Psoas muscle (tissue), 8 donors: ENCODE results near the gene GATB. TPM values are rescaled to one million over a fixed set of nuclear protein-coding genes. Genes with fewer than 3 reads are reported as not detected.
A peak's percentile ranks its signal among the peaks of the same experiment; 100 is the strongest.

Experiments
- ATAC-seq, 4 donors: fragments of 200-7000 bp; cut with Tn5 transposase; one replicate each; pipeline ENCODE4 v1.9.1; 2020; ENCODE audit warnings: moderate library complexity in 3 of 4, mild to moderate bottlenecking in 2 of 4
- DNase-seq, 2 donors: peaks; one replicate each; pipeline ENCODE4 v3.0.0-alpha.2; 2020
- H3K27ac ChIP-seq: fragments of 200-600 bp; one replicate; pipeline ENCODE4 v1.8.0; 2022
- H3K27me3 ChIP-seq, 3 donors: fragments of 200-600 bp in 1 of 3; one replicate each; pipeline versions ENCODE4 v1.6.1 to v1.8.0; 2013 to 2022; ENCODE audit warnings: low read length in 2 of 3, mild to moderate bottlenecking in 2 of 3, moderate library complexity in 1 of 3; ENCODE audit not compliant: insufficient read depth in 3 of 3
- H3K36me3 ChIP-seq, 2 donors: fragments of 200-600 bp in 1 of 2; one replicate each; pipeline versions ENCODE4 v1.6.1 to v1.8.0; 2013 to 2022; ENCODE audit warnings: low read depth in 1 of 2, mild to moderate bottlenecking in 1 of 2, moderate library complexity in 1 of 2; ENCODE audit not compliant: insufficient read depth in 1 of 2
- H3K4me1 ChIP-seq: fragments of 200-600 bp; one replicate; pipeline ENCODE4 v1.8.0; 2022
- H3K4me3 ChIP-seq: fragments of 200-600 bp; one replicate; pipeline ENCODE4 v1.8.0; 2022; ENCODE audit warnings: mild to moderate bottlenecking
- H3K9me3 ChIP-seq: fragments of 200-600 bp; one replicate; pipeline ENCODE4 v1.8.0; 2022
- WGBS, 3 donors: extraction: QIAGEN DNeasy Blood & Tissue Kit; methylation state at CpG; one replicate each; pipeline versions ENCODE4 v1.1.6 to v1.1.7; 2013; 5-methylcytosine and 5-hydroxymethylcytosine counted together
- intact Hi-C, 2 donors: fragments of 100-400 bp; cut with DNase I; formaldehyde crosslinking; loops; one replicate each; pipeline versions ENCODE4 v1.11.0 to v1.14.2; 2022
- polyA plus RNA-seq, 3 donors: library from polyadenylated mRNA; stranded (reverse); fragments of 200-250 nt; gene quantifications; one replicate each; pipeline ENCODE4 v1.2.3, GENCODE V29; 2013
- total RNA-seq, 4 donors: library from RNA; stranded (reverse); fragmentation: NEBNext Ultra II Directional in 2 of 4; extraction: Animal tissue kit (Norgen Biotek cat#: 25700) in 2 of 4; gene quantifications; one replicate each; pipeline versions ENCODE4 v1.2.1 to v1.2.4, GENCODE V29; 2021 to 2023
- TF ChIP-seq, protein P1 (sequence below): fragments of 200-600 bp; IDR thresholded peaks from one replicate; pipeline ENCODE4 v1.8.0; 2022; ENCODE audit warnings: antibody characterized with exemption
- donor health status: healthy with polysubstance abuse.
- donor health status: DM: no; HTN: no; CAD: no; lungs with moderate emphysema.
- donor health status: Bipolar disorder and iron deficiency.
- donor health status: healthy.
- donor health status: DM: yes; HTN: yes; CAD: no.
- donor health status: DM: no; HTN: no; CAD: no.
- donor health status: DM: no; HTN: no; CAD: no.
- donor health status: DM: yes; HTN: yes; CAD: no.

Gene GATB
- total and polyA plus RNA-seq, 7 donors: 22.8 to 36.6 (median 28.3) TPM

GRCh38 chr4:151667666-151668065 is 93.1 kb downstream of the GATB start:
- Histone ChIP-seq H3K27me3 (no peaks in the 10 kb centered on the region), H3K4me3 (no peak overlapping the region), H3K4me1 (peaks cover 67% of the 10 kb centered on the region), H3K27ac (peak overlapping the region; percentile 93), H3K36me3 (peaks cover 0 to 20% of the 10 kb centered on the region in 2 donors), H3K9me3 (no peaks in the 10 kb centered on the region)
- 28 to 36% (median 32%) methylated on average over 4 of the region's 4 CpGs for WGBS, 3 donors
- TF ChIP-seq, protein P1, sequence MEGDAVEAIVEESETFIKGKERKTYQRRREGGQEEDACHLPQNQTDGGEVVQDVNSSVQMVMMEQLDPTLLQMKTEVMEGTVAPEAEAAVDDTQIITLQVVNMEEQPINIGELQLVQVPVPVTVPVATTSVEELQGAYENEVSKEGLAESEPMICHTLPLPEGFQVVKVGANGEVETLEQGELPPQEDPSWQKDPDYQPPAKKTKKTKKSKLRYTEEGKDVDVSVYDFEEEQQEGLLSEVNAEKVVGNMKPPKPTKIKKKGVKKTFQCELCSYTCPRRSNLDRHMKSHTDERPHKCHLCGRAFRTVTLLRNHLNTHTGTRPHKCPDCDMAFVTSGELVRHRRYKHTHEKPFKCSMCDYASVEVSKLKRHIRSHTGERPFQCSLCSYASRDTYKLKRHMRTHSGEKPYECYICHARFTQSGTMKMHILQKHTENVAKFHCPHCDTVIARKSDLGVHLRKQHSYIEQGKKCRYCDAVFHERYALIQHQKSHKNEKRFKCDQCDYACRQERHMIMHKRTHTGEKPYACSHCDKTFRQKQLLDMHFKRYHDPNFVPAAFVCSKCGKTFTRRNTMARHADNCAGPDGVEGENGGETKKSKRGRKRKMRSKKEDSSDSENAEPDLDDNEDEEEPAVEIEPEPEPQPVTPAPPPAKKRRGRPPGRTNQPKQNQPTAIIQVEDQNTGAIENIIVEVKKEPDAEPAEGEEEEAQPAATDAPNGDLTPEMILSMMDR: no peak
- ATAC-seq (no peak), DNase-seq (no peak)
- intact Hi-C loops: no loop called here

DNA sequence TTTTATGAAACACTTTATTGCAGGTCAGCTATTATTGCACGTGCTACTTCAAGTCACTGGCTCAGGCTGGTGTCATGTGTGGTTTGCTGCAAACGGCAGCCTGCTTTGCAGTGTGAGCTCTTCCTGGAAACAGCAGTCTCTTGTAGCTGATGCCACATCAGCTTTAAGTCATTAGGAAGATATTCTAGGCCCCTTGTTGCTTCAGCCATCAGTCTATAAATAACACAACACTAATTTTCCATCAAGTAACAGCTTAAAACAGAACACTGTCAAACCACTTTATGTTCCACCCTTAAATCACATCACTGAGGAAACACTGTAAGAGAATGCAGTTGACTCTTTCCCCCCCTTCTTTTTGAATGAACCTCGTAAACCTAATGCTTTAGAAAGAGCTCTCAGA is 93.8 kb downstream of the GATB start:
- peak overlapping the region; percentile 93 for H3K27ac ChIP-seq
- intact Hi-C loops: no loop called here

GRCh38 chr4:151666501-151666900 is 94.3 kb downstream of the GATB start:
- Histone ChIP-seq H3K4me1 (peaks cover 67% of the 10 kb centered on the region), H3K27me3 (no peaks in the 10 kb centered on the region), H3K9me3 (no peaks in the 10 kb centered on the region), H3K27ac (peak overlapping the region; percentile 93), H3K36me3 (peaks cover 0 to 21% of the 10 kb centered on the region in 2 donors), H3K4me3 (no peak overlapping the region)
- TF ChIP-seq, protein P1: no peak
- DNase-seq: no peak
- 35 to 70% (median 40%) methylated on average over 5 of the region's 5 CpGs for WGBS, 3 donors
- intact Hi-C loops: no loop called here
- ATAC-seq: no peak

More for the DNA sequence above, 93.8 kb downstream of the GATB start:
- Histone ChIP-seq H3K4me1 (peaks cover 67% of the 10 kb centered on the region), H3K36me3 (peaks cover 0 to 21% of the 10 kb centered on the region in 2 donors), H3K27me3 (no peaks in the 10 kb centered on the region), H3K4me3 (no peak overlapping the region), H3K9me3 (no peaks in the 10 kb centered on the region)
- ATAC-seq: peak; percentile 65 to 91 (median 90)
- 14 to 28% (median 19%) methylated on average over 3 of the region's 3 CpGs for WGBS, 3 donors
- peak in 1 of 2 donors; percentile 73 for DNase-seq
- TF ChIP-seq, protein P1: no peak

- Histone ChIP-seq H3K4me1 (peaks cover 69% of the 10 kb centered on the region), H3K4me3 (no peak overlapping the region), H3K9me3 (no peaks in the 10 kb centered on the region), H3K27me3 (no peaks in the 10 kb centered on the region), H3K27ac (peak overlapping the region; percentile 93), H3K36me3 (peaks cover 0 to 21% of the 10 kb centered on the region in 2 donors)
- intact Hi-C loops: no loop called here
- TF ChIP-seq, protein P1: no peak
- no peak for DNase-seq
- WGBS, 3 donors: 78 to 97% (median 81%) methylated on average over 9 of the region's 9 CpGs
- ATAC-seq: no peak
Observed at GRCh38 chr4:151665785-151666127, 95.1 kb downstream of the GATB start.
